HG03045 (cell line): ENCODE measurements around the gene NRG2.

Experiments used
- ATAC-seq: cut with Tn5 transposase; IDR thresholded peaks from one replicate; pipeline ENCODE4 v1.9.1; 2021; ENCODE audit warnings: mild to moderate bottlenecking, moderate library complexity; ENCODE audit not compliant: unreplicated experiment

NRG2 gene

DNA sequence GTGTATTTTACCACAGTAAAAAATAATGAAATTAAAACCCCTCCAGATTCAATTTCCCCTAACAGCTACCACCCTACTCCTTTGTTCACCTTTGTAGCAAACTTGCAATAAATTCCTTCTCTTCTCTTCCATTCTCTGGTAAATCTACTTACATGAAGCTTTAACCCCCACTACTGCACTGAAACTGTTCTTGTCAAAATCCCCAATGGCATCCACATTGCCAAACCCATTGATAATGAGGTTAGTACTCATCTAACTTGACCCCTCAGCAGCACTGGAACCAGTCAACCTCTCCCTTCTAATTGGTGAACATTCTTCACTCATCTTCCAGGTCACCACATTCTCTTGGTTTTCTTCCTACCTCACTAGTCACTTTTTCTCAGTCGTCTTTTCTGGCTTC lies 29.6 kb downstream of the NRG2 start:
- no peak for ATAC-seq

GRCh38 chr5:140012443-140012842 lies 30.7 kb downstream of the NRG2 start:
- no peak for ATAC-seq

- peak; percentile 89 for ATAC-seq
These were observed 31.7 kb downstream of the NRG2 start for GRCh38 chr5:140011297-140011802.

DNA sequence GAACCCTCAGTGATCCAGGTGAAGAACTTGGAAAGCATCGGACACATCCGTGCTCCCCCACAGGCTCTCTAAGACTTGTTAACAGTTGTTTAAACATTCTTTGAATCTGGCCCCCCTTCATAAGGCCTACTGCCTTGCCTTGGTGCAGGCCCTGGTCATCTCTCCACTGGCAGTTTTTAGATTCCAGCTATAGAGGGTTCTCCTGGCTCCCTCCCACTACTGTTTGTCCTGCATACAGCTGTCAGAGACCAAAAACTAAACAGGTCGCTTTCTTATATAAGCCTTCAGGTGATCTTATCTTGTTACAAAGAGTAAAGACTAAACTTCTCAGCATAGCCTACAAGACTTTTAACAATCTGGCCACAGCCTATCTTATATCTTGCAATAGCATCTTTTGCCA lies 32.3 kb downstream of the NRG2 start:
- no peak for ATAC-seq

- no peak for ATAC-seq
These were observed 35.8 kb downstream of the NRG2 start for GRCh38 chr5:140007311-140007710.

DNA sequence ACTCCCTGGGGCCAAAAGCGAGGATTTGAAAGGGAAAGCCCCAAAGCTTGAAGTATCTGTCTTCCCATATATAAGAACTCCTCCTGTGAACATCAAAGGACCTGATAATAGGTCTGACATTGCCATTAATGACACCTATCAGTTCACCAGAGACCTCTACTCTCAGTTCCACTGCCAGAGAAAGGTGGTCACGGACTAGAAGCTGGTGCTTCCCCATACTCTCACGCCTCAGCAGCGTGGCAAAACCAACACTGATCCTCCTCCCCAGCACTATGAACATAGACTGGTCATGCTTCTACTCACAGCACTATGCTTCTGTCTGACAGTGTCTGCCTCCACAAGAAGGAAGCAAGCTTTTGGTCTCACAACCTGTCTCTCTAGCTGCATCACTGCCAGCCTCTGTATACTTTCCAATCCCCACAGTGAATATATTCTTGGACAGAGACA lies 37.9 kb downstream of the NRG2 start:
- peak; percentile 89 for ATAC-seq

DNA sequence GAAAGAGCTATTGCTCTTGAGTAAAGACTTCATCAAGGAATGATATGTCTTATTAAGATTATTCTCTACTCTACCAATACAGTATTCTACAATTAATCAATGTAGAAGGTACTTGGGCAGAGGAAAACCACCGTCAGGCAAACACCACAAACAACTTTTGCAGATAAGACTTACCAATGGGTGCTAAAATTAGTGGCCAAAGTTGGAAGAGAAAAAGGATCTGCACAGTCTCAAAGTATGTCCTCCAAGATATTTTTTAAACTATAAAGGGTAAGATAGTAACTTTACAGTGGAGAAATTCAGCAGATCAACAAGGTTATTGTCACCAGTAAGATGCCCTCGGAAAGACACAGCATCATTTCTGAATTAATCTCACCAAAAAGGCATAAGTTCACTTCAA lies 38.9 kb downstream of the NRG2 start:
- no peak for ATAC-seq

DNA sequence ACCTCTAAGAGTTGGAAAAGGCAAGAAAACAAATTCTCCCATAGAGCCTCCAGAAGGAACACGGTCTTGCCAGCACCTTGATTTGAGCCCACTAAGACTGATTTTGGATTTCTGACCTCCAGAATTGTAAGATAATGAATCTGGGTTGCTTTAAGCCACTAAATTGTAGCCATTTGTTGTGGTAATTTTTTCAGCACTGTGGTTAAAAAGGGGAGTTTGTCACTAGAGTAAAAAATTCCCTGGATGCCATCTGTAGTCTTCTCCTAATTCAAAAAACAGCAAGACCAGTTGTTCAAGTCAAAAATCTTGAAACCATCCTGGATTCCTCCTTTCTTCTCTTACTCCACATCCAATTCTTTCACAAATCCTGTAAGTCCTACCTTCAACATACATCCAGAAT lies 39.6 kb downstream of the NRG2 start:
- ATAC-seq, result no peak

DNA sequence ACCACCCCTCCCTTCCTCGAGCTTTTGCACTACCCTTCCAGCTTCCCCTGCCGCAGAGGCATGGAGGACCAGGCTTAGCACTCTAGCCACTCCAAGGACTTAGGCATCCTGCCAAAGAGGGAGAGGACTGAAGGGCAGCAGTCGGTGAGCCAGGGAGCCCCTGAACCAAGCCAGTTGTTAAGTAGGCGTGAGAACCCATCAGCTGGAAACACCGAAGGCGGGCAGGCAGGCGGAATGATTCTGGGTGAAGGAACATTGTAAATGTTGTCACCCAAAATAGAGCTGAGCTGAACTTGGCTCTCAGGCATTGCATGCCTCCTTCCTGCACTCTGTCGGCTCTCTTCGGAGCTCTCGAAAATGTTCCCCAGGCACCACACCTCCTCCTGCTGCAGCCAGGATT lies 42.8 kb downstream of the NRG2 start:
- ATAC-seq, result no peak

- no peak for ATAC-seq
These were observed 44.3 kb downstream of the NRG2 start for GRCh38 chr5:139998837-139999236.

- no peak for ATAC-seq
These were observed 45.8 kb downstream of the NRG2 start for GRCh38 chr5:139997276-139997675.

DNA sequence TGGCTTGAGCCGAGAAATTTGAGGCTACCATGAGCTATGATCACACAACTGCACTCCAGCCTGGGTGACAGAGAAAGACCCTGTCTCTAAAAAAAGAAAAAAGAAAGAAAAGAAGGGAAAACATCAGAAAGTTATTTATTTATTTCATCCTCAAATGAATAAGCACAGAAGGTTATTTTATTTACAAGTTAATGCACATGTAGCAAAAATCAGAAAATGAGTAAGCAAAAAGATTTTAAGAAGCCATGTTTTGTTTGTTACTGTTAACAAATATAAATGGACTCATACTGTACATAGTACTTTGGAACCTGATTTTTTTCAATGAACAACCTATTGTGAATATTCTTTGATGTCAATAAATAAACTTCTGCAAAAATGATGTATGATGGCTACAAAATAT lies 47.2 kb downstream of the NRG2 start:
- no peak for ATAC-seq

DNA sequence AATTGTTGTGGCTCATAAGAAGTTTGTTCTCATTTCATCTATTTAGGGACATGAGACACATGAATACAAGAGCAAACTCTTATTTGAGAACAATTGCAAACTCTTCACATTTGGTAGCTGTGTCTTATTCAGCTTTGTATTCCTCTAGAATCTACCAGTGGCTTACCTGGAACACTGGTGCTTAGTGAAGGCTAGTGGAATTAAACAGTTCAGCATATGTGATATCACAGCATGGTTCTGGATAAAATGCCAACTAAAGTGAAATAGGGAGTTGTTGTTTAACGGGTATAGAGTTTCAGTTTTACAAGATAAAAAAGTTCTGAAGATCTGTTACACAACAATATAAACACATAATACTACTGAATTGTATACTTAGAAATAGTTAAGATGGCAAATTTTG lies 48.9 kb downstream of the NRG2 start:
- no peak for ATAC-seq

DNA sequence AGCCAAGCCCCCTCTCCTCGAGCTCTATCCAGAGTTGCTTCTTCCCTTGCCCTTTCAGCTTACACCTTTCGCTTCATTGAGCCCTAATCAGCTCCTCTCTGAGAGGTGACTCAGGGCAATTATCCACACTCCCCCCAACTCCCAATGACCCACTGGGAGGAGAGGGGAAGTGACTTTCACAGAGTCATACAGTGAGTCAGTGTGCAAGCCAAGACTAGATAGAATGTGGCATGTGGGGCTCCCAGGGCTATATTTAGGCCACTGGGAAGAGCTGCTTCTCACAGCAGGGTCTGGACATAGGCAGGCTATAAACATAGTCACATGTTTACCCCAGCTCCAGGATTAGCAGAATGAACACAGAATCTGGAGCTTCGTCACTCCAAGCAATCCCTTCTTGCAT lies 57.4 kb downstream of the NRG2 start:
- ATAC-seq, result no peak

- ATAC-seq, result no peak
These were observed 57.8 kb downstream of the NRG2 start for GRCh38 chr5:139985290-139985689.

DNA sequence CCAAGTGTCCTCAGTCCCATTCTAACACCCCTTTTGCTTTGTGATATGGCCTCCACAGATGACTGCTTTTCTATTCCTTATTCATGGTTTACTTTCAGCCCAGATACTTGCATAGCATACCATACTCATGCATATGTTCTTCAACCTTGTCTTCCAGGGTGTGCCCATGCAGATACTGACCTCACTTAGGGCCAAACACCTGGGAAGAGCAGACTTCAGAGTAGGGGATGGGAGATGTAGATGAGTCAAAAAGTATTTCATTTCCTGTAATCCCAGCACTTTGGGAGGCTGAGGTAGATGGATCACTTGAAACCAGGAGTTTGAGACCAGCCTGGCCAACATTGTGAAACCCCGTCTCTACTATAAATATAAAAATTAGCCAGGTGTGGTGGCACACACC lies 58.3 kb downstream of the NRG2 start:
- no peak for ATAC-seq

DNA sequence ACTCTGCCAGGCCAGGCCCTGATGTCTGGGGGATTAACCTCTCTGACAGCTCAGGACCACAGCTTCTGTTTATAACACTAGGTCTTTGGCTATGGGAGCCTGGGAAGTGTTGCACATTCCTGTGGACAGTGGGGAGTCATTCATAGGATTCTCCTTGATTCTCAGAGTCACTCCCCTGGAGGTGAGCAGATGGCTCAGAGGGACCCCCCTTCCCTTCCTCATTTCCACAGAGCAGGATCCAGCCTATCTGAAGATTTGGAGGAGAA lies 60.2 kb downstream of the NRG2 start:
- ATAC-seq, result no peak

DNA sequence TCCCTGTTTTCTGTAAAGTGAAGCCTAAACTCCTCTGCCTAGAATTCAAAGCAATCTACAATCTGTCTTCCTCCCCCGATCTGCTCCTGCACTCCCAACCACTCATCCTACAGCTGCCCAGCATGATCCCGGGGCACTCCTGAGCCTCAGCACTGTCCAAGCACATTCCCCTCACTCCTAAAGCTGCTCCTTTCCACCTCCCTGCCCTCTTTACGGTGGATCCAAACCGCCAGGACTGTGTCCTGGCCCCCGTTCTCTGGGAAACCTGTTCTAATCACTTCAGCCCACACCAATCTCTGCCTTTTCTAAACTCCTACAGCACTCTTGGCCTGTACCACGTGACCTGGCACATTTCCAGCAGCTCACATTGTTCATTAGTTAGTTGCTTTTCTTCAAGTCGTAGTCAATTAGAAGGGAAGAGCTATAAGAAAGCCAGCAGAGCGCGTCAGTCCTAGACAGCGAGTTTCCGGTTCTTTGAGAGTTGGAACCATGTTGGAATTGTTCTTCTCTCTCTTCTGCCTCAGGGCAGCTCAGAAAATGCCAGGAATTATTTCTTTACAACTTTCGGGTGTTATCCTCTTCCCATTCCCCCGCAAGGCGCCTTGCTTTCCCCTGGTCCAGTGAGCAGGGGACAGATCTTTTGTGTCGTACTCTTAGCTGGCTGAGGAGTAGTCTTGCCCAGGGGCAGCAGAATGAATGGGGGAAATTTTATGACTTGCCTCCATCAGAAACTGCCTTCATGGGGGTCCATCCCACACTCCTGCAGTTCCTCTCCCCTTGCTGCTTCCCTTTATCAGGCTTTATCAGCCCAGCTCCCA lies 60.7 kb downstream of the NRG2 start:
- ATAC-seq, result no peak

DNA sequence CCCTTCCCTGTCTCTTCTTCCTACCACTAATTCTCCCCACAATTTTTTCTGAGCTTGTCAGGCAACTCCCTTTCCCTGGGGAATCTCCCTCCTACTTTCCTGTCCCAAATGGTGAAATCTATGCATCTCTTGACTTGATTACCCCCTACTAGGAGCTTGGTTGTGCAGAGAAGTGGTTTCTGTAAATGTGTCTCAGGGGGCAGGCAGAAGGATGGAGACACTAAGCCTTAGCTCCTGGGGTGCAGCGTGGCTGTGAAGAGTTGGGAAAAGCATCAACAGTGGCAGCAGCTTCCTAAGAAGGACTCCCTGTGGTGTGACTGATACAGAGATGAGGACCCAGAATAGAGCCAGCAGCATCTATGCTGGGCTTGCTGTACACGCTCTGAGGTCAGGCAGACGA lies 62.3 kb downstream of the NRG2 start:
- no peak for ATAC-seq

DNA sequence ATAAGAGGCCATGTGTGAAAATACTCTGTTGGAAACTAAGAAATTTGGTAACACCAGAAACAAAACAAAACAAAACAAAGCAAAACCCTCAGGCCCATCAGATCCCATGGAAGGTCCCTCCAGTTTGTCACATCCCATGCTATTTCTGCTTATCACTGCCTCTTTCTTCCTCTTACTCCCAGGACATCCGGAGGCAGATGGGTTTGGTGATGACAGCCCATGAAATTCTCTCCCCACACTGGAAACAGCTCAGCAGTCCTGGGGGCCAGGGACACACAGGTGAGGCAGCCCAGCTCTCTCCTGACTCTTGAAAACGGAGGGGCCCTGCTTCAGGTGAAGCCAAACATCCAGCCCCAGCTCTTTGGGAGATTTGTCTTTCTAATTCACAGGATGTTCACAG lies 63.2 kb downstream of the NRG2 start:
- ATAC-seq, result no peak

GRCh38 chr5:139979518-139979917 lies 63.6 kb downstream of the NRG2 start:
- ATAC-seq, result no peak

- ATAC-seq, result no peak
These were observed 66.4 kb downstream of the NRG2 start for GRCh38 chr5:139976703-139977102.

- no peak for ATAC-seq
These were observed 67.2 kb downstream of the NRG2 start for GRCh38 chr5:139975942-139976341.
